Measurements from ENCODE around the gene DOK5.

- no peak for TF ChIP-seq CTCF (IDR thresholded peaks at IDR 0.05)
- TF ChIP-seq POLR2AphosphoS5 (IDR thresholded peaks at IDR 0.05) = no peak
These were observed 42.4 kb upstream of the DOK5 start for GRCh38 chr20:54432966-54433365.
